HepG2 (cell line): ENCODE measurements around the gene ARAP3. TPM values are rescaled to one million over a fixed set of nuclear protein-coding genes. Genes with fewer than 3 reads are reported as not detected.
A peak's percentile ranks its signal among the peaks of the same experiment; 100 is the strongest.

Experiments
- CENPBD1 ChIP-seq: sonication (generic); formaldehyde crosslinking; IDR thresholded peaks from 2 replicates; pipeline ENCODE4 v1.8.0; 2022; ENCODE audit warnings: missing genetic modification reagents, low read depth, mild to moderate bottlenecking, borderline replicate concordance
- CREB3 ChIP-seq: sonication (generic); formaldehyde crosslinking; IDR thresholded peaks from 2 replicates; pipeline ENCODE4 v1.5.0; 2020; ENCODE audit warnings: missing genetic modification reagents
- MTF2 ChIP-seq: sonication (generic); formaldehyde crosslinking; IDR thresholded peaks from 2 replicates; pipeline ENCODE4 v1.5.0; 2020; ENCODE audit warnings: missing genetic modification reagents, borderline replicate concordance
- NONO ChIP-seq, 2 experiments: fragments of 450-650 bp in 1 of 2; sonication (generic) in 1 of 2; formaldehyde crosslinking in 1 of 2; IDR thresholded peaks in 1 of 2; conservative IDR thresholded peaks in 1 of 2; 2 replicates each; pipeline versions ENCODE4 v1.6.1 to v1.8.0; 2017 to 2022; ENCODE audit warnings: mild to moderate bottlenecking in 1 of 2, missing genetic modification reagents in 1 of 2, moderate library complexity in 1 of 2
- NRL ChIP-seq: sonication (generic); formaldehyde crosslinking; IDR thresholded peaks from 2 replicates; pipeline ENCODE4 v1.5.0; 2020; ENCODE audit warnings: missing genetic modification reagents, mild to moderate bottlenecking, moderate library complexity, borderline replicate concordance
- TAF1 ChIP-seq: sonication (generic); formaldehyde crosslinking; IDR thresholded peaks from 2 replicates; pipeline ENCODE4 v1.4.0; 2020; ENCODE audit warnings: missing genetic modification reagents
- ZNF329 ChIP-seq: sonication (generic); formaldehyde crosslinking; IDR thresholded peaks from 2 replicates; pipeline ENCODE4 v1.9.0; 2021; ENCODE audit warnings: low read depth, mild to moderate bottlenecking, missing genetic modification reagents
- ZNF768 ChIP-seq: sonication (generic); formaldehyde crosslinking; IDR thresholded peaks from 2 replicates; pipeline ENCODE4 v1.4.0; 2020; ENCODE audit warnings: missing genetic modification reagents
- polyA plus RNA-seq, 8 experiments: library from polyadenylated mRNA; depleted of rRNA in 3 of 8; stranded (reverse) in 7 of 8; unstranded in 1 of 8; fragments of >200 nt; fragmentation: Illumina TruSeq in 4 of 8; extraction: Trizol in 4 of 8; gene quantifications; 2 replicates each; pipeline versions ENCODE4 v1.2.1 to v1.2.3, GENCODE V29; 2011 to 2016; ENCODE audit warnings: low read depth in 4 of 8, missing spikeins in 1 of 8, mixed read lengths in 1 of 8; ENCODE audit not compliant: insufficient read depth in 1 of 8
- total RNA-seq, 5 experiments: library from RNA; depleted of rRNA; stranded (reverse); fragments of >200 nt; fragmentation: Illumina TruSeq; extraction: Trizol; gene quantifications; 2 replicates each; pipeline ENCODE4 v1.2.3, GENCODE V29; 2016; ENCODE audit warnings: low read depth in 1 of 5
- TF ChIP-seq, protein P1 (sequence below): sonication (generic); formaldehyde crosslinking; IDR thresholded peaks from 2 replicates; pipeline ENCODE4 v1.5.0; 2020; ENCODE audit warnings: missing genetic modification reagents
- TF ChIP-seq, protein P2 (sequence below): sonication (generic); formaldehyde crosslinking; IDR thresholded peaks from 2 replicates; pipeline ENCODE4 v1.8.1; 2023; ENCODE audit warnings: mild to moderate bottlenecking, missing genetic modification reagents
- TF ChIP-seq, protein P3 (sequence below): sonication (generic); formaldehyde crosslinking; IDR thresholded peaks from 2 replicates; pipeline ENCODE4 v1.4.0; 2020; ENCODE audit warnings: mild to moderate bottlenecking, missing genetic modification reagents
- TF ChIP-seq, protein P4 (sequence below): sonication (generic); formaldehyde crosslinking; IDR thresholded peaks from 2 replicates; pipeline ENCODE4 v1.5.0; 2020; ENCODE audit warnings: mild to moderate bottlenecking, missing genetic modification reagents

ARAP3 gene
- total and polyA plus RNA-seq, 2 of the 13 experiments (the other 11 are each of a cell fraction or from before 2014, with no cell fraction given): 0.25 TPM; not detected in 1

DNA sequence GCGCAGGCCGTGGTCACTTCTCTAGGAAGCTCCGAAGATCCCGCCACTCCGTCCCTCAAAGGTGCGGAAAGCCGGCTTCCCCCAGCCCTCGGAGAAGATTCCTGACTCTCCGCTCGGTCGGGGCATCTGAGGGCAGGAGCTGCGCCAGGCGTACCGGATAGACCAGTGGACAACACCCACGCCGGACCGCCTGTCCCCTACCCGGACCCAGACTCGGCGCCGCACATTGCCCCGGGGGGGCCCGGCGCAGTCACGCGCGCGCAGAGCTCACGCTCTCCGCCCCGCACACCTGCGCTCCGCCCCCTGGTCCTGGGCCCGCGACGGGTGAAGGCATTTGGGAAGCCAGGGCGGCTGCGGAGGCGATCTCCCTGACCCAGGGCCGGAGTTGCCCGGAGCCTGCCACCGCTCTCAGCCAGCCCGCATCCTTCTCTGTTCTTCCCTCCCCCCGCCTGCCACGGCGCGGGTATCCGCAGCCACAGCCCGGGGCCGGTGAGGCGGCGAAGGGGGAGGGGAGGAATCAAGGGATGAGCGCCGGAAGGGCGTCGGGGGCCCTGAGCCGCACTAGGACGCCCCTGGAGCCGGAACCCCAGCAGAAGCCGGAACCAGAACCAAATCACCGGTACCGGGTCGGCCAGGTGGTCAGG lies 44.8 kb downstream of the ARAP3 start (continued):
- TF ChIP-seq CREB3 (CRISPR knock-in tag) (0 out of 2 replicates have a peak, but pooled peaks have one; percentile 61), ZNF768 (CRISPR knock-in tag) (peak; percentile 57), MTF2 (no peak), NRL (no peak), ZNF329 (CRISPR knock-in tag) (no peak), CENPBD1 (CRISPR knock-in tag) (no peak), NONO (IDR thresholded peaks at IDR 0.05) (no peak), NONO (CRISPR knock-in tag; conservative IDR thresholded peaks at IDR 0.05) (peak; percentile 81), TAF1 (CRISPR knock-in tag) (peak; percentile 16; the same call in 1 of the 2 replicates)
- TF ChIP-seq, protein P1, sequence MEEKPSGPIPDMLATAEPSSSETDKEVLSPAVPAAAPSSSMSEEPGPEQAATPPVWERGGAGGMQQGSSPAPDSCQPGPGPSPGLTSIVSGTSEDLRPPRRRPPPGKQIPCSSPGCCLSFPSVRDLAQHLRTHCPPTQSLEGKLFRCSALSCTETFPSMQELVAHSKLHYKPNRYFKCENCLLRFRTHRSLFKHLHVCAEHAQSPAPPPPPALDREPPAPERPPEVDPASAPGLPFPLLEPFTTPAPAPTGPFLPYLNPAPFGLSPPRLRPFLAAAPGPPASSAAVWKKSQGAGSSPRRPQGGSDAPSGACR: no peak
- TF ChIP-seq, protein P2, sequence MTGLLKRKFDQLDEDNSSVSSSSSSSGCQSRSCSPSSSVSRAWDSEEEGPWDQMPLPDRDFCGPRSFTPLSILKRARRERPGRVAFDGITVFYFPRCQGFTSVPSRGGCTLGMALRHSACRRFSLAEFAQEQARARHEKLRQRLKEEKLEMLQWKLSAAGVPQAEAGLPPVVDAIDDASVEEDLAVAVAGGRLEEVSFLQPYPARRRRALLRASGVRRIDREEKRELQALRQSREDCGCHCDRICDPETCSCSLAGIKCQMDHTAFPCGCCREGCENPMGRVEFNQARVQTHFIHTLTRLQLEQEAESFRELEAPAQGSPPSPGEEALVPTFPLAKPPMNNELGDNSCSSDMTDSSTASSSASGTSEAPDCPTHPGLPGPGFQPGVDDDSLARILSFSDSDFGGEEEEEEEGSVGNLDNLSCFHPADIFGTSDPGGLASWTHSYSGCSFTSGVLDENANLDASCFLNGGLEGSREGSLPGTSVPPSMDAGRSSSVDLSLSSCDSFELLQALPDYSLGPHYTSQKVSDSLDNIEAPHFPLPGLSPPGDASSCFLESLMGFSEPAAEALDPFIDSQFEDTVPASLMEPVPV (CRISPR knock-in tag): no peak
- TF ChIP-seq, protein P3, sequence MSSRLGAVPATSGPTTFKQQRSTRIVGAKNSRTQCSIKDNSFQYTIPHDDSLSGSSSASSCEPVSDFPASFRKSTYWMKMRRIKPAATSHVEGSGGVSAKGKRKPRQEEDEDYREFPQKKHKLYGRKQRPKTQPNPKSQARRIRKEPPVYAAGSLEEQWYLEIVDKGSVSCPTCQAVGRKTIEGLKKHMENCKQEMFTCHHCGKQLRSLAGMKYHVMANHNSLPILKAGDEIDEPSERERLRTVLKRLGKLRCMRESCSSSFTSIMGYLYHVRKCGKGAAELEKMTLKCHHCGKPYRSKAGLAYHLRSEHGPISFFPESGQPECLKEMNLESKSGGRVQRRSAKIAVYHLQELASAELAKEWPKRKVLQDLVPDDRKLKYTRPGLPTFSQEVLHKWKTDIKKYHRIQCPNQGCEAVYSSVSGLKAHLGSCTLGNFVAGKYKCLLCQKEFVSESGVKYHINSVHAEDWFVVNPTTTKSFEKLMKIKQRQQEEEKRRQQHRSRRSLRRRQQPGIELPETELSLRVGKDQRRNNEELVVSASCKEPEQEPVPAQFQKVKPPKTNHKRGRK (CRISPR knock-in tag): no peak
- TF ChIP-seq, protein P4, sequence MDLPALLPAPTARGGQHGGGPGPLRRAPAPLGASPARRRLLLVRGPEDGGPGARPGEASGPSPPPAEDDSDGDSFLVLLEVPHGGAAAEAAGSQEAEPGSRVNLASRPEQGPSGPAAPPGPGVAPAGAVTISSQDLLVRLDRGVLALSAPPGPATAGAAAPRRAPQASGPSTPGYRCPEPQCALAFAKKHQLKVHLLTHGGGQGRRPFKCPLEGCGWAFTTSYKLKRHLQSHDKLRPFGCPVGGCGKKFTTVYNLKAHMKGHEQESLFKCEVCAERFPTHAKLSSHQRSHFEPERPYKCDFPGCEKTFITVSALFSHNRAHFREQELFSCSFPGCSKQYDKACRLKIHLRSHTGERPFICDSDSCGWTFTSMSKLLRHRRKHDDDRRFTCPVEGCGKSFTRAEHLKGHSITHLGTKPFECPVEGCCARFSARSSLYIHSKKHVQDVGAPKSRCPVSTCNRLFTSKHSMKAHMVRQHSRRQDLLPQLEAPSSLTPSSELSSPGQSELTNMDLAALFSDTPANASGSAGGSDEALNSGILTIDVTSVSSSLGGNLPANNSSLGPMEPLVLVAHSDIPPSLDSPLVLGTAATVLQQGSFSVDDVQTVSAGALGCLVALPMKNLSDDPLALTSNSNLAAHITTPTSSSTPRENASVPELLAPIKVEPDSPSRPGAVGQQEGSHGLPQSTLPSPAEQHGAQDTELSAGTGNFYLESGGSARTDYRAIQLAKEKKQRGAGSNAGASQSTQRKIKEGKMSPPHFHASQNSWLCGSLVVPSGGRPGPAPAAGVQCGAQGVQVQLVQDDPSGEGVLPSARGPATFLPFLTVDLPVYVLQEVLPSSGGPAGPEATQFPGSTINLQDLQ (CRISPR knock-in tag): no peak
